T-helper 2 cell (primary cell): ENCODE measurements around the gene ARTN.

Experiments
- DNase-seq, 5 experiments: peaks; one replicate each; pipeline versions ENCODE4 v3.0.0 to v3.0.0-alpha.2; 2012 to 2022
- total RNA-seq, 2 donors: gene quantifications; one replicate each; lab custom pipeline; 2026; lab: John Stamatoyannopoulos, UW

The ARTN gene, protein sequence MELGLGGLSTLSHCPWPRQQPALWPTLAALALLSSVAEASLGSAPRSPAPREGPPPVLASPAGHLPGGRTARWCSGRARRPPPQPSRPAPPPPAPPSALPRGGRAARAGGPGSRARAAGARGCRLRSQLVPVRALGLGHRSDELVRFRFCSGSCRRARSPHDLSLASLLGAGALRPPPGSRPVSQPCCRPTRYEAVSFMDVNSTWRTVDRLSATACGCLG
- 0 to 0.94 reads per million in 2 donors for total RNA-seq

- no peak for DNase-seq
Observed at GRCh38 chr1:43933386-43934100, at the start of gene ARTN. TSS of gene ARTN (plus strand) at chr1:43933801. CDS start at chr1:43935657, 1,856 bp downstream.

DNA sequence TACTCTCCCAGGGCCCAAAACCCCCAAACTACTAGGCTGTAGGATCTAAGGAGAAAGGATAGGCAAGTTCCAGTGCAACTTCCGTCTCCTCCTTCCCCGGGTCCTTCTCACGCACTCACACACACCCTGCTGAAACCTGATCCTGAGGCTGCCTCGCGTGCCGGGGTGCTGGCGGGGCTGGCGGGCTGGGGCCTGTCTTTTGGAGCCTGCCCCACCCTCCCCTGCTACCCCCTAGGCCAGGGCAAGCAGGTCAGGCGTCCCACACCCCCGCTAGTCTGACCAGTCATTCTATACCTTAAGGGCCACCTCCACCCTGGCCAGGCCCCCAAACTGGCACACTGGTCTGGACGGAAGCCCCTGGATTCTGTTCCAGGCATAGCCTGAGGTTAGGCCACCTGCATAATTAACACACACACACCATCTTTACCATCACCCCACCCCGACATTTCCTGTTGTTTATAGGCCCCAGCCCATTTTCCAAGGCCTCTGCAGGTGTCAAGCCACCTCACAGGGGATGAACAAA, 48.3 kb upstream of the ARTN start:
- DNase-seq = no peak

GRCh38 chr1:43887748-43888147, 45.9 kb upstream of the ARTN start:
- DNase-seq = no peak

- no peak for DNase-seq
Observed at GRCh38 chr1:43890815-43891214, 42.8 kb upstream of the ARTN start.

DNA sequence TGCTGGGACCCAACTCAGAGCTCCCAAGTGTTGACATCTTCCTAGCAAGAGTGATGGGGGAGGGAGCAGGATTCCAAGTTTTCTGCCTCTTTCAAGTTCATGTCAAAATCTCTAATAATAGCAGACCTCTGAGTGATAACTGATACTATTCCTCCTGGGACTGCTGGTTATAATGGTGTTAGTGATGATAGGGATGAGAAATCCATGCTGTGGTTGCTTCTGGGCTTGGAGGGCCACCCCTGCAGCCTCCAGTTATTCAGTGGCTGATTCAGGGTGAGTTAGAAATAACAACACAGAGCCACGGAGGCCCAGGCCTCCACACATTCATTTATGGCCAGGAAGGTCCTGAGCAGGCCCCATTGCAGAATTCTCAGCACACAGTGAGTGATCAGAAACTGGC, 40.6 kb upstream of the ARTN start:
- DNase-seq = no peak

DNA sequence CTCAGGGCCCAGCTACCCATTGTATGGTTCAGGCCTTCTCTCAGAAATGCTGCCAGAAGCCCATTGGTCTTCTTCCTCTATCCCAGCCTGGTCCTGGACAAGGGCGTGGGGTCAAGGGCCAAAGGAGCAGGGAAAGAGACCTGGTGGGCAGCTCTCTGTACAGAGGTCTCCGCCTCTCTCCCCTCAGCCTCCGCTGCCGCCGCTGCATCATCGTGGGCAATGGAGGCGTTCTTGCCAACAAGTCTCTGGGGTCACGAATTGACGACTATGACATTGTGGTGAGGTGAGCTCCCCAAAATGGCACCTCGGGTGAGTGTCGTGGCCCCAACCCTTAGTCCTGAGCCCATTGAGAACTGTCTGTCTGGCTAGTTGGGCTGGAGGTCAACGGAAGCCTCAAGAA, 34.6 kb upstream of the ARTN start:
- no peak for DNase-seq

DNA sequence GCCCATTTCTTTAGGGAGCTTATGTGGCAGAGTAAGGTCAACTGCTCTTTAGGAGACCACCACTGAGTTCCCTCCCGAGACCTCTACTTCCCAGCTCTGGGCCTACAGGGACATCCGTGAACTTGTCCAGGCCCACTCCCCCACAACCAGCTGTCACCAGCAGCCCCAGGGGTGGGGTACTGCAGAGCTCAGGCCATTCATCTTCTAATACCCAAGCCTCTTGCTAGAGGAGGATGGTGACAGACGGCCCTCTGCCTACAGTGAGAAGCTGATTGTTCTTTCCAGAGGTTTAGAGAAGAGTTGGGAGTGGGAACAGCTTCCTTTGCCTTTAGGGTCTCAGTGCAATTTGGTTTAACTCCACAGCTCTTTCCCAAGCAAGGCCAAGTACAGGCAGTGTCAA, 33.2 kb upstream of the ARTN start:
- DNase-seq = no peak

- no peak for DNase-seq
Observed at GRCh38 chr1:43901196-43901961, 32.2 kb upstream of the ARTN start.

GRCh38 chr1:43902058-43902831, 31.4 kb upstream of the ARTN start:
- peak in 1 of 5 experiments; percentile 18 for DNase-seq

- no peak for DNase-seq
Observed at GRCh38 chr1:43904660-43905551, 28.7 kb upstream of the ARTN start.

- DNase-seq = no peak
Observed at GRCh38 chr1:43908226-43908625, 25.4 kb upstream of the ARTN start.

GRCh38 chr1:43908858-43909257, 24.7 kb upstream of the ARTN start:
- DNase-seq = no peak

GRCh38 chr1:43910343-43910742, 23.3 kb upstream of the ARTN start:
- DNase-seq = no peak

GRCh38 chr1:43912607-43913006, 21.0 kb upstream of the ARTN start:
- no peak for DNase-seq

- DNase-seq = no peak
Observed at GRCh38 chr1:43913051-43913501, 20.5 kb upstream of the ARTN start.

DNA sequence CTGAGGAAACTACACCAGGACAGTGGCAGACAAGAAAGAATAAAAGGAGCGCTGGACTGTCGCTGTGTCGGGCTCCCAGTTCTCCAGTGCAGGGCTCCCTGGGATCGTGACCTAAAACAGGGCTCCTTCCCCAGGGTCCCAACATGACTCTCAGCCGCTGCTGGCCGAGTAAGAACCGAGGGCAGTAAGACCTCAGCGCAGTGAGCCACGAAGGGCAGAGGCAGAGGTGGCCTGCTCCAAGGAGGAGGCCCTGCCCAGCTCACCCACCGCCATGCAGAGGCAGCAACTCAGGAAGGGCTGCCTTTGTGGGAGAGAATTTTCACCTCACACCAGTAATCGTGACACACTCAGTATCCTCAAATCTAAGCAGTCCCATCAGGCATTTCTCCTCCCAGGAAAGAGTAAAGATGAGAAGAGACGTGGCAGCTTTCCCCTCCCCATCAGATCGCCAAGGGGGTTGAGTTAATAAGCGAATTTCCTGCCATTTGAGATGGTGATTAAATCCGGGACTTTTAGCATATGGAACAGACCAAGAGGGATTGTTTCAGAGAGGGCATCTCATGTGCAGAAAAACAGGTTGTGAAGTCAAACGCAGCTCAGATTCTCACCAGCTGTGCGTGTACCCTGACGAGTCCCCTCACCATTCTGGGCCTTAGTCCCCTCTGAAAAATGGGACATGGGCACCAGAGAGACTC, 19.8 kb upstream of the ARTN start:
- DNase-seq = no peak

DNA sequence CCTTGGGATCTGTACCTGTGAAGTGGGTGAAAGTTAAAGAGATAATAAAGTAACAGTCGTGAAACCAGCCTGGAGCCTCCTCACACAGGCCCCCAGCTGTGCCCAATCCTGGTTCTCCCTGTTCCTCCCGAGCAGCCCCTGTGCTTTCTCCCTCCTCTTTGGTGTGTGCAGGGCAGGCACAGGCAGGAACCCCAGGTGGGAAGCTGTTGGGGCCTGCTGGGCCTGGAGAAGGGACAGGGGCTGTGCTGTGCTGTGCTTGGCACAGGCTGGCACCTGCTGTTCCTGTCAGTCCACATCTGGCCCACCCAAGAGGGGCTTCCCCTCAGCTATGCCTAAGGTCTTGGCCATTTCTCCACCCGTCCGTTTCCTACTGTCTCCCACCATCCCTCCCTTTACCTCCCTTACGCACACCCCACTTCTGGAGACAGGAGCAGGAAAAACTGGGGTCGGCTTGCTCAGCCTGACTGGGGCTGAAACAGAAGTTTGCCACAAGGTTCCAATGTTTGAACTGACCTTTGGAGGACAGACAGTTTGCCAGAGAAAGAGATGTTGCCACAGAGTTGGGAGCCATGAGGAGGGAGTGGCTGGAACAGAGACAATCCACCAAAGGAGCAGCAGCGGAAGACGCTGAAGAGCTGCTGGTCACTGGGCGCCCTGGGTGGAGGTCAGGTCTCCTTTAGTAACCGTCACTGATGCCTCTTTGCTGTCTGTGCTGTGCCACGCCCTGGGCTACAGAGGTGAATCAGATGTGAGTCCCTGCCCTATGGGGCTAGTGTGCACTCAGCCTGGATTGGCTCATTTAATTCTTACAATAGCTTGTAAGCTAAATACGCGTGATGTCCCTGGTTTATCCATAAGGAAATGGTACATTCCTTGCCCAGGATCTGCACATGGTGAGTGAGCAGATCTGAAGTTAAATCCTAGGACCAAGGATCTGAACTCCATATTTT, 18.8 kb upstream of the ARTN start:
- no peak for DNase-seq

DNA sequence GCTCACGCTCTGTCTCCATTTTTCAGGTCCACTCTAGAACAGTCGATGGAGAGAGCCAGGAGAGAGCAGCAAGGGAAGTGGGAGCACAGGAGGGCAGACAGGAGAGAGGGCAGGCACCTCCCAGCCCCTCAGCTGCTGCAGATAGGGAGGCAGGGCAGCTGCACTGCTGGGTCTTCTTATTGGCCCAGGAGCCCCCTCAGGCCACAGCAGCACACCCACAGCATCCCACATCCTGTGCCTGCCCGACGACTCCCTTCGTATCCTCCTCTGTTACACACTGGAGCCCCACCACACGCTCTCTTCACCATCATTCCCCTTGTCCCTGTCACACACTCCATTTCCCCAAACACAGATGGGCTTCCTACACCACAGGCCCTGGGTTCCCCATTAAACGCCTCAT, 13.7 kb upstream of the ARTN start:
- DNase-seq = no peak

DNA sequence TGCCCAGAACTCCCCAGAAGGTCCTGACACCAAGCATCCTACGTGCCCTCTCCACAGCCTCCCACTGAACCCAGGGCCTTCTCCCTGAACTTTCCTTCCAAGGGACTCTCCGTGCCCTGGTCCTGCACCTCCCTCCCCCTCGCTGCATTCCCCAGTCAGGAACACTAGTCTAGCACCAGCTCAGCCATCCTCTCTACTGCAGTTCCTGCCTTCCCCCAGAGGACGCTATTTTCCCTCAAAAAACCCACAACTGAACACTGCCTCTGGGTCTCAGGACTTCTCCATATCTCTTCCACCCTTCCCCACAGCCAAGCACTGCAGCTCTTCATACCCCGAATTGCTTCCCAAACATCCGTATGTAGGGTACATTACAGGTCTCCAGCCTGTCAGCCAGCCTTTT, 12.6 kb upstream of the ARTN start:
- DNase-seq = no peak

- no peak for DNase-seq
Observed at GRCh38 chr1:43924516-43924915, 9.1 kb upstream of the ARTN start.
